Stimulated activated CD4-positive, alpha-beta T cell treated with anti-CD3 and anti-CD28 coated beads, Interleukin-1b, Interleukin-23, amount 100 ng/mL, for 1 hour (primary cell): ENCODE measurements around the gene OTOGL.
"Not testable (repeated sequence)": the region's sequence is repeated elsewhere in the genome, so short reads cannot be mapped to it uniquely, and the experiment has no call there.

Source experiments
- DNase-seq, 2 donors: peaks; one replicate each; pipeline ENCODE4 v3.0.0-alpha.2; 2020; ENCODE audit warnings: low read depth in 2 of 2

Gene OTOGL

GRCh38 chr12:80186727-80187217, 87.4 kb downstream of the OTOGL start:
- DNase-seq, result no peak

- no peak for DNase-seq
Observed at GRCh38 chr12:80187660-80188090, 88.3 kb downstream of the OTOGL start.

GRCh38 chr12:80188576-80188975, 89.2 kb downstream of the OTOGL start:
- no peak for DNase-seq

GRCh38 chr12:80189241-80189640, 89.9 kb downstream of the OTOGL start:
- DNase-seq, result no peak

DNA sequence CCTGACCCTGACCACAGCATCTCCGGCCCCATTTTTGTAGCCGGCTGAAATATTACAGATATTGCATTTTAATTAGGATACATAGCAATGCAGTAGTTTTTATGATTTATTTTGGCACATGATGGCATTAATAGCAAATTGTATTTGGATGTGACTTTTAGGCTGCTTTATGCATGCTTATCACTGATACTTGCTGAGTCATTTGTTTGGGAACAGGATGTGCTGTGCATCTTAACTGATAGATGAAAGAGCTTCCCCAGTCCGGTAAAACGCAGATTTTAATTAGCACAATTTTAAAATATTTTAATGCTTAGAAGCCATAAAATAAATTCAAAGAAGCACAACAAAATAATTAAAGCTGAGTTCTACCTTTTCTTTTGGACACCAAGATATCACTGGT, 90.7 kb downstream of the OTOGL start:
- no peak for DNase-seq

GRCh38 chr12:80192087-80192486, 92.8 kb downstream of the OTOGL start:
- no peak for DNase-seq

DNA sequence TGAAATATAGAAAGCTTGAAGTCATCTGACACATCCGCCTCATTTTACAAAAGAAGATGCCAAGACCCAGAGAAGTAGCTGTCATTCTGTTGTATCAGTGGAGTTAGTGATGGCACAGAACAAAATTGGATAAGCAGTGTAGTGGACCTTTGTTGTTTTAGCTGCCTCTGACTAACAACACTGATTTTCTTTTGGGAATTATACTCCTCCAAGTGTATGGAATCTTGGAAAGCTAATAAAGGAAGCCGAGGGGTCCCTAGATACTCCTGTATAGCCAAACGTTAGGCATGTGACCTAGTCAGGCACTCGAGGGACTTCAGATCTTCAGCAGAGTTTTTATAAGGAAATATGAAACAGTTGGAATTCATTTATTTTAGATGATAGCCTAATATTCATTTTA, 94.5 kb downstream of the OTOGL start:
- DNase-seq, result no peak

- no peak for DNase-seq
Observed at GRCh38 chr12:80195074-80195726, 95.9 kb downstream of the OTOGL start.

GRCh38 chr12:80195737-80196136, 96.4 kb downstream of the OTOGL start:
- no peak for DNase-seq

GRCh38 chr12:80196419-80196818, 97.1 kb downstream of the OTOGL start:
- DNase-seq, result no peak

GRCh38 chr12:80198782-80199337, 99.5 kb downstream of the OTOGL start:
- DNase-seq, result no peak

- no peak for DNase-seq
Observed at GRCh38 chr12:80199931-80200330, 100.6 kb downstream of the OTOGL start.

- no peak for DNase-seq
Observed at GRCh38 chr12:80200414-80200813, 101.1 kb downstream of the OTOGL start.

DNA sequence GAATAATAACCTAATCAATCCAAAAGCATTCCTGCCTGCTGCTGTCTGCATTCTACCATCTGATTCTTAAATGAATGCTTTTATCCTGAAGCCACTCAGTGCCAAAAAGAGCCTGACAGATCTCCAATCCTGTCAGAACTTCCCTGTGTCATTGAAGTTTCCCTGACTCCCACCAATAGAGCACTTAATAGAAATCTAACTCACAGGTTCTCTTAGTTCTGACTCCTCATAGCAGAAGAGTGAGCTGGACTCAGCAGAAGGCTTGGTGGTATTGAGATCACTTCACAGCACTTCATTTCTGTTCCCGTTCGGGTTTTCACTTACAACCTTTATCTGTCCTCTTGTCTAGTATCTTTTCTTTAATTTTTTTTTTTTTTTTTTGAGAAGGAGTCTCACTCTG, 102.6 kb downstream of the OTOGL start:
- no peak for DNase-seq

GRCh38 chr12:80205960-80206359, 106.6 kb downstream of the OTOGL start:
- DNase-seq, result no peak

GRCh38 chr12:80208071-80208470, 108.7 kb downstream of the OTOGL start:
- no peak for DNase-seq

GRCh38 chr12:80211671-80212070, 112.3 kb downstream of the OTOGL start:
- no peak for DNase-seq

DNA sequence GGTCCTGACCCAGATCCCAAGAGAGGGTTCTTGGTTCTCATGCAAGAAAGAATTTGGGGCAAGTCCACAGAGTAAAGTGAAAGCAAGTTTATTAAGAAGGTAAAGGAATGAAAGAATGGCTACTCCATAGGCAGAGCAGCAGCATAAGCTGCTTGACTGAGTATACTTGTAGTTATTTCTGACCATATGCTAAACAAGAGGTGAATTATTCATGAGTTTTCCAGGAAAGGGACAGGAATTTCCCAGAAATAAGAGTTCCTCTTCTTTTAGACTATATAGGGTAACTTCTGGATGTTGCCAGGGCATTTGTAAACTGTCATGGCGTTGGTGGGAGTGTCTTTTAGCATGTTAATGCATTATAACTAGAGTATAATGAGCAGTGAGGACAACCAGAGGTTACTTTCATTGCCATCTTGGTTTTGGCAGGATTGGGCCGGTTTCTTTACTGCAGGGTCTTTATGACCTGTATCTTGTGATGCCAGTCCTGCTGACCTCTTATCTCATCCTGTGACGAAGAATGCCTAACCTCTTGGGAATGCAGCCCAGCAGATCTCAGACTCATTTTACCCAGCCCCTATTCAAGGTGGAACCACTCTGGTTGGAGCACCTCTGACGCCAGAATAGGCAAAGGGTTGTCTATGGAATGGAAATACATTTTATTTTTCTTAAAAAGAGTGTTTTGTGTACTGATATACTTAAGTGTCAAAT, 113.8 kb downstream of the OTOGL start:
- no peak for DNase-seq

DNA sequence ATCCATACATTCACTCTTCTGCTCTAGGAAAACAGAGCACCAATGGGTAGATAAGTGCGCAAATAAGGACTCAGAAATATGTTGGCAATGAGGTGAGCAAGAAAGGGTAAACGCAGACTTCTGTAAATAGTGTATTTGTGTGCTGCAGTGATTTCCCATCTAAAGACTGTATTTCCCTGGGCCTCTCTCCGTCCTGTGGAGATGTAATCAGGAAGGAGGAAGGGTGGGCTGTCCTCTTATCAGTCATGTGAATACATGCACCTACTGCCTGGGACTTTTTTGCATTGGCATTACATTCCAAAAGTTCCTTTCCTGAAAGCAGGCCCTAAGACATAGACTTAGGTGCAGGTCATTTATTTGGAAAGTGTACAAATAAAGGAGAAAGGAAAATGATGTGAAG, 114.5 kb downstream of the OTOGL start:
- DNase-seq, result no peak

- no peak for DNase-seq
Observed at GRCh38 chr12:80217011-80217535, 117.7 kb downstream of the OTOGL start.

DNA sequence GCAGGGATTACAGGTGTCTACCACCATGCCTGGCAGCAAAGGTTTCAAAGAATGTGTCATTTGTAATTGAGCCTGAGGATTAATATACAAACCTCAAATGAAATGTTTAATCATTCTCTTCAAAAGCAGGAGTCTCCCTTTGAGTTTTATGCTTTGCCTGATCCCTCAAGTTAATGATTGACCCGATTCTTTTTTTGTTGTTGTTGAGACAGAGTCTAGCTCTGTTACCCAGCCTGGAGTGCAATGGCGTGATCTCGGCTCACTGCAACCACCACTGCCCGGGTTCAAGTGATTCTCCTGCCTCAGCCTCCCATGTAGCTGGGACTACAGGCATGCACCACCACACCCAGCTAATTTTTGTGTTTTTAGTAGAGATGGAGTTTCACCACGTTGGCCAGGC, 119.6 kb downstream of the OTOGL start:
- DNase-seq, result not testable (repeated sequence)

DNA sequence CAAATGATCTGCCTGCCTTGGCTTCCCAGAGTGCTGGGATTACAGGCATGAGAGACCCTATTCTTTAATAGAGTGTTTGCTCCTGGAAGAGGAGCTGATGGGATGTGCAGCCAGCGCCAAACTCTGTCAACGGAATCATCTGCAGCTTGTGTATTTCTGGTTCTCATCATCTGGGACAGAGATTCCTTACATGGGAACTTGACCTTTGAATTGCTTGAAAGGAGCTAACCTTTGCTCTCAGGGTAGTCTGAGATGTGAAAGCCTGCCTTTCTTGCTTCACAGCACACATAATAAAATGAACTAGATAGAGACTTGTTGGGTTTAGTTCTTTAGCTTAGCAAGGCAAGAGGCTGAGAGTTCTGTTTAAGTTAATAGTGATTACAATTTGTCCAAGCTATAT, 120.0 kb downstream of the OTOGL start:
- DNase-seq, result no peak

- DNase-seq, result no peak
Observed at GRCh38 chr12:80222261-80222660, 122.9 kb downstream of the OTOGL start.
